Tibial artery (tissue), 4 donors: Measurements from ENCODE around the gene LARP1B.

ENCODE experiments used
- DNase-seq, 2 donors: peaks; one replicate each; pipeline ENCODE4 v3.0.0-alpha.2; 2019
- H3K27ac ChIP-seq, 2 donors: fragments of 200-600 bp; sonication (generic) in 1 of 2; 1 replicate in 1 of 2; 2 replicates in 1 of 2; pipeline ENCODE4 v1.5.1; 2018 to 2019; ENCODE audit warnings: mild to moderate bottlenecking in 1 of 2
- H3K27me3 ChIP-seq, 2 donors: fragments of 200-600 bp; sonication (generic) in 1 of 2; one replicate each; pipeline versions ENCODE4 v1.5.1 to v1.6.0; 2016 to 2019
- H3K36me3 ChIP-seq, 3 donors: fragments of 200-600 bp; sonication (generic) in 2 of 3; one replicate each; pipeline ENCODE4 v1.5.1; 2016 to 2019; ENCODE audit warnings: mild to moderate bottlenecking in 2 of 3
- H3K4me1 ChIP-seq, 4 donors: fragments of 200-600 bp; sonication (generic) in 2 of 4; 1 replicate in 3 of 4; 2 replicates in 1 of 4; pipeline ENCODE4 v1.5.1; 2016 to 2019
- H3K4me3 ChIP-seq, 2 donors: fragments of 200-600 bp; sonication (generic) in 1 of 2; 1 replicate in 1 of 2; 2 replicates in 1 of 2; pipeline ENCODE4 v1.5.1; 2018 to 2019; ENCODE audit warnings: mild to moderate bottlenecking in 2 of 2
- H3K9me3 ChIP-seq, 3 donors: fragments of 200-600 bp; sonication (generic) in 1 of 3; one replicate each; pipeline ENCODE4 v1.5.1; 2016 to 2019
- CTCF ChIP-seq, 2 experiments: fragments of 200-600 bp in 1 of 2; fragments of 450-650 bp in 1 of 2; IDR thresholded peaks; one replicate each; pipeline ENCODE4 v1.5.1; 2017 to 2019; ENCODE audit warnings: antibody characterized with exemption in 2 of 2, mild to moderate bottlenecking in 1 of 2, moderate library complexity in 1 of 2
- intact Hi-C: fragments of 100-400 bp; cut with DNase I; formaldehyde crosslinking; loops from one replicate; pipeline ENCODE4 v1.15.0; 2023; ENCODE audit warnings: low total_unique reads

The LARP1B gene

GRCh38 chr4:128225148-128225547 lies 164.0 kb downstream of the LARP1B start:
- Histone ChIP-seq H3K4me3 (no peak overlapping the region), H3K9me3 (no peaks in the 10 kb centered on the region), H3K27ac (no peak overlapping the region), H3K27me3 (no peaks in the 10 kb centered on the region), H3K36me3 (no peaks in the 10 kb centered on the region), H3K4me1 (peaks cover 0 to 8% (median 7%) of the 10 kb centered on the region in 4 donors)
- intact Hi-C loops: no loop called here
- no peak for DNase-seq
- no peak for TF ChIP-seq CTCF (IDR thresholded peaks at IDR 0.05)

- no peaks in the 10 kb centered on the region for H3K27me3 ChIP-seq
- H3K27ac ChIP-seq: no peak overlapping the region
- no peaks in the 10 kb centered on the region for H3K9me3 ChIP-seq
- no peaks in the 10 kb centered on the region for H3K36me3 ChIP-seq
- H3K4me3 ChIP-seq: no peak overlapping the region
- TF ChIP-seq CTCF (IDR thresholded peaks at IDR 0.05): no peak
- intact Hi-C loops: no loop called here
- peaks cover 0 to 7% (median 7%) of the 10 kb centered on the region in 4 donors for H3K4me1 ChIP-seq
- DNase-seq: no peak
Observed at GRCh38 chr4:128227991-128228571, 167.0 kb downstream of the LARP1B start.

- TF ChIP-seq CTCF (IDR thresholded peaks at IDR 0.05): no peak
- DNase-seq: no peak
- no peaks in the 10 kb centered on the region for H3K36me3 ChIP-seq
- no peak overlapping the region for H3K4me3 ChIP-seq
- H3K27ac ChIP-seq: no peak overlapping the region
- H3K27me3 ChIP-seq: no peaks in the 10 kb centered on the region
- intact Hi-C loops: no loop called here
- peaks cover 0 to 7% (median 7%) of the 10 kb centered on the region in 4 donors for H3K4me1 ChIP-seq
- no peaks in the 10 kb centered on the region for H3K9me3 ChIP-seq
Observed at GRCh38 chr4:128228845-128229795, 168.0 kb downstream of the LARP1B start.

- Histone ChIP-seq H3K36me3 (no peaks in the 10 kb centered on the region), H3K4me1 (peaks cover 0 to 7% (median 3%) of the 10 kb centered on the region in 4 donors), H3K4me3 (no peak overlapping the region), H3K27ac (no peak overlapping the region), H3K27me3 (no peaks in the 10 kb centered on the region), H3K9me3 (no peaks in the 10 kb centered on the region)
- intact Hi-C loops: no loop called here
- TF ChIP-seq CTCF (IDR thresholded peaks at IDR 0.05): no peak
- DNase-seq: no peak
Observed at GRCh38 chr4:128232719-128233118, 171.6 kb downstream of the LARP1B start.

GRCh38 chr4:128234836-128235235 lies 173.7 kb downstream of the LARP1B start:
- no peaks in the 10 kb centered on the region for H3K9me3 ChIP-seq
- intact Hi-C loops: no loop called here
- H3K27me3 ChIP-seq: no peaks in the 10 kb centered on the region
- no peak overlapping the region for H3K27ac ChIP-seq
- DNase-seq: no peak
- H3K4me3 ChIP-seq: no peak overlapping the region
- no peaks in the 10 kb centered on the region for H3K4me1 ChIP-seq
- no peak for TF ChIP-seq CTCF (IDR thresholded peaks at IDR 0.05)
- H3K36me3 ChIP-seq: no peaks in the 10 kb centered on the region
